ENCODE measurements around the gene CREB3L2.
"Not testable (repeated sequence)": the region's sequence is repeated elsewhere in the genome, so short reads cannot be mapped to it uniquely, and the experiment has no call there.

CREB3L2 gene

GRCh38 chr7:137846827-137847567 lies 154.9 kb downstream of the CREB3L2 start, which contains the start of gene DGKI:
DGKI (minus strand) TSS chr7:137846974.
- no peak for DNase-seq (ENCODE audit: low read depth in 1 of 2, low spot score in 1 of 2)

- DNase-seq (ENCODE audit: low read depth in 1 of 2, low spot score in 1 of 2): no peak
Observed at GRCh38 chr7:137846549-137846826, 155.4 kb downstream of the CREB3L2 start.

- DNase-seq (ENCODE audit: low read depth in 1 of 2, low spot score in 1 of 2): no peak
Observed at GRCh38 chr7:137844677-137845425, 157.0 kb downstream of the CREB3L2 start.

- DNase-seq (ENCODE audit: low read depth in 1 of 2, low spot score in 1 of 2): no peak
Observed at GRCh38 chr7:137839903-137840779, 161.7 kb downstream of the CREB3L2 start.

- DNase-seq (ENCODE audit: low read depth in 1 of 2, low spot score in 1 of 2): no peak
Observed at GRCh38 chr7:137838706-137839315, 163.1 kb downstream of the CREB3L2 start.

GRCh38 chr7:137836541-137836940 lies 165.3 kb downstream of the CREB3L2 start:
- DNase-seq (ENCODE audit: low read depth in 1 of 2, low spot score in 1 of 2): no peak

GRCh38 chr7:137836113-137836509 lies 165.8 kb downstream of the CREB3L2 start:
- no peak for DNase-seq (ENCODE audit: low read depth in 1 of 2, low spot score in 1 of 2)

GRCh38 chr7:137835486-137836112 lies 166.3 kb downstream of the CREB3L2 start:
- no peak for DNase-seq (ENCODE audit: low read depth in 1 of 2, low spot score in 1 of 2)

- DNase-seq (ENCODE audit: low read depth in 1 of 2, low spot score in 1 of 2): no peak
Observed at GRCh38 chr7:137834552-137834951, 167.3 kb downstream of the CREB3L2 start.

GRCh38 chr7:137832990-137833389 lies 168.9 kb downstream of the CREB3L2 start:
- not testable (repeated sequence) for DNase-seq (ENCODE audit: low read depth in 1 of 2, low spot score in 1 of 2)

GRCh38 chr7:137832382-137832781 lies 169.5 kb downstream of the CREB3L2 start:
- DNase-seq (ENCODE audit: low read depth in 1 of 2, low spot score in 1 of 2): no peak

GRCh38 chr7:137831555-137831954 lies 170.3 kb downstream of the CREB3L2 start:
- not testable (repeated sequence) for DNase-seq (ENCODE audit: low read depth in 1 of 2, low spot score in 1 of 2)

- no peak for DNase-seq (ENCODE audit: low read depth in 1 of 2, low spot score in 1 of 2)
Observed at GRCh38 chr7:137829337-137829992, 172.4 kb downstream of the CREB3L2 start.

GRCh38 chr7:137828456-137828855 lies 173.4 kb downstream of the CREB3L2 start:
- DNase-seq (ENCODE audit: low read depth in 1 of 2, low spot score in 1 of 2): no peak

- no peak for DNase-seq (ENCODE audit: low read depth in 1 of 2, low spot score in 1 of 2)
Observed at GRCh38 chr7:137825489-137825888, 176.4 kb downstream of the CREB3L2 start.
